GM21529 (cell line): ENCODE results near the gene PKNOX2.
"Not testable (repeated sequence)": the region's sequence is repeated elsewhere in the genome, so short reads cannot be mapped to it uniquely, and the experiment has no call there.

ENCODE experiments used
- ATAC-seq: cut with Tn5 transposase; IDR thresholded peaks from one replicate; pipeline ENCODE4 v1.9.1; 2021; ENCODE audit not compliant: unreplicated experiment

Gene PKNOX2

GRCh38 chr11:125201525-125202141 lies 37.1 kb downstream of the PKNOX2 start:
- no peak for ATAC-seq

GRCh38 chr11:125202362-125202880 lies 37.9 kb downstream of the PKNOX2 start:
- no peak for ATAC-seq

GRCh38 chr11:125202977-125203376 lies 38.4 kb downstream of the PKNOX2 start:
- no peak for ATAC-seq

GRCh38 chr11:125207866-125208425 lies 43.4 kb downstream of the PKNOX2 start:
- ATAC-seq = no peak

- ATAC-seq = no peak
Measured at GRCh38 chr11:125210066-125210465, 45.5 kb downstream of the PKNOX2 start.

- no peak for ATAC-seq
Measured at GRCh38 chr11:125211191-125211947, 46.8 kb downstream of the PKNOX2 start.

- no peak for ATAC-seq
Measured at GRCh38 chr11:125211948-125212340, 47.4 kb downstream of the PKNOX2 start.

- no peak for ATAC-seq
Measured at GRCh38 chr11:125214601-125215565, 50.3 kb downstream of the PKNOX2 start.

GRCh38 chr11:125215976-125216375 lies 51.4 kb downstream of the PKNOX2 start:
- no peak for ATAC-seq

GRCh38 chr11:125218336-125218735 lies 53.8 kb downstream of the PKNOX2 start:
- ATAC-seq = no peak

GRCh38 chr11:125221461-125221860 lies 56.9 kb downstream of the PKNOX2 start:
- no peak for ATAC-seq

- ATAC-seq = no peak
Measured at GRCh38 chr11:125222494-125222893, 57.9 kb downstream of the PKNOX2 start.

GRCh38 chr11:125223161-125223560 lies 58.6 kb downstream of the PKNOX2 start:
- ATAC-seq = not testable (repeated sequence)

GRCh38 chr11:125223901-125224361 lies 59.4 kb downstream of the PKNOX2 start:
- no peak for ATAC-seq

GRCh38 chr11:125224391-125225021 lies 60.0 kb downstream of the PKNOX2 start:
- no peak for ATAC-seq

GRCh38 chr11:125225401-125225800 lies 60.9 kb downstream of the PKNOX2 start:
- ATAC-seq = no peak

GRCh38 chr11:125226031-125226430 lies 61.5 kb downstream of the PKNOX2 start:
- ATAC-seq = no peak

GRCh38 chr11:125226706-125227105 lies 62.2 kb downstream of the PKNOX2 start:
- ATAC-seq = no peak

- no peak for ATAC-seq
Measured at GRCh38 chr11:125227151-125227550, 62.6 kb downstream of the PKNOX2 start.

GRCh38 chr11:125228445-125228844 lies 63.9 kb downstream of the PKNOX2 start:
- ATAC-seq = no peak
